H1 (cell line): ENCODE results near the gene MAPK1. TPM values are rescaled to one million over a fixed set of nuclear protein-coding genes. Genes with fewer than 3 reads are reported as not detected.
"Not testable (repeated sequence)": the region's sequence is repeated elsewhere in the genome, so short reads cannot be mapped to it uniquely, and the experiment has no call there.

ENCODE experiments used
- CTCF ChIA-PET: fragments of 300-600 bp; sonication (Branson Sonifier 250); formaldehyde crosslinking; loops from one replicate; lab custom pipeline; 2021; ENCODE audit not compliant: partially characterized antibody; lab: Charles Lee
- POLR2A ChIA-PET: fragments of 300-600 bp; sonication (Branson Sonifier 250); formaldehyde crosslinking; loops from one replicate; lab custom pipeline; 2021; ENCODE audit warnings: inconsistent platforms; ENCODE audit not compliant: partially characterized antibody; lab: Charles Lee
- DNase-seq, 2 experiments: peaks; one replicate each; pipeline versions ENCODE4 v3.0.0 to v3.0.0-alpha.2; 2010 to 2022; ENCODE audit warnings: low spot score in 2 of 2, low read depth in 1 of 2, mixed read lengths in 1 of 2
- FAIRE-seq: peaks from 2 replicates; lab custom pipeline; 2011; peaks lifted over from hg19 to GRCh38; lab: Jason Lieb, UNC
- H2AFZ ChIP-seq: 2 replicates; pipeline ENCODE4 v1.8.1; 2012; ENCODE audit warnings: low read length, inconsistent platforms
- H2AK5ac ChIP-seq: 2 replicates; pipeline ENCODE4 v1.6.1; 2013; ENCODE audit warnings: low read depth, low read length
- H2BK120ac ChIP-seq: replicated peaks from 2 replicates; pipeline ENCODE3; 2013; ENCODE audit warnings: low read depth, low read length, inconsistent platforms
- H2BK12ac ChIP-seq: 2 replicates; pipeline ENCODE4 v1.6.1; 2013; ENCODE audit warnings: low read depth, low read length
- H2BK15ac ChIP-seq: 2 replicates; pipeline ENCODE4 v1.6.1; 2013; ENCODE audit warnings: low read length
- H2BK20ac ChIP-seq: 2 replicates; pipeline ENCODE4 v1.6.1; 2013; ENCODE audit warnings: low read length
- H2BK5ac ChIP-seq: 2 replicates; pipeline ENCODE4 v1.6.1; 2013; ENCODE audit warnings: low read depth, low read length
- H3K14ac ChIP-seq: 2 replicates; pipeline ENCODE4 v1.6.1; 2013; ENCODE audit warnings: inconsistent platforms; ENCODE audit not compliant: insufficient read length
- H3K18ac ChIP-seq: 2 replicates; pipeline ENCODE4 v1.6.1; 2013; ENCODE audit warnings: low read length; ENCODE audit errors: extremely low read depth
- H3K23ac ChIP-seq: 2 replicates; pipeline ENCODE4 v1.6.1; 2013; ENCODE audit warnings: inconsistent platforms; ENCODE audit not compliant: insufficient read length
- H3K23me2 ChIP-seq: 2 replicates; pipeline ENCODE4 v1.6.1; 2013; ENCODE audit warnings: low read depth, low read length
- H3K27ac ChIP-seq: 2 replicates; pipeline ENCODE4 v1.6.1; 2011; ENCODE audit warnings: low read depth, low read length, inconsistent platforms
- H3K27me3 ChIP-seq, 4 experiments: replicated peaks in 1 of 4; 1 replicate in 1 of 4; 2 replicates in 3 of 4; pipeline versions ENCODE4 v1.6.1 to v1.8.1; 2011 to 2013; ENCODE audit warnings: low read length in 3 of 4, mild to moderate bottlenecking in 3 of 4, inconsistent platforms in 2 of 4, mixed read lengths in 2 of 4, moderate library complexity in 1 of 4; ENCODE audit not compliant: control insufficient read depth in 3 of 4, insufficient read depth in 3 of 4; ENCODE audit errors: extremely low read depth in 1 of 4
- H3K36me3 ChIP-seq, 4 experiments: 2 replicates each; pipeline versions ENCODE4 v1.6.1 to v1.8.1; 2011 to 2013; ENCODE audit warnings: mild to moderate bottlenecking in 4 of 4, low read length in 3 of 4, moderate library complexity in 2 of 4, control low read depth in 1 of 4, inconsistent platforms in 1 of 4; ENCODE audit not compliant: insufficient read depth in 4 of 4, control insufficient read depth in 2 of 4
- H3K4ac ChIP-seq: replicated peaks from 2 replicates; pipeline ENCODE3; 2013; ENCODE audit warnings: low read length, low read depth, mixed read lengths, inconsistent platforms; ENCODE audit not compliant: insufficient read length
- H3K4me1 ChIP-seq, 4 experiments: replicated peaks in 1 of 4; 1 replicate in 1 of 4; 2 replicates in 3 of 4; pipeline versions ENCODE4 v1.6.1 to v1.8.1; 2011 to 2013; ENCODE audit warnings: low read length in 3 of 4, inconsistent platforms in 2 of 4, mixed read lengths in 1 of 4; ENCODE audit not compliant: insufficient read depth in 4 of 4, control insufficient read depth in 3 of 4
- H3K4me2 ChIP-seq, 2 experiments: 2 replicates each; pipeline versions ENCODE4 v1.6.1 to v1.8.1; 2011 to 2013; ENCODE audit warnings: low read depth in 2 of 2, low read length in 2 of 2, control low read depth in 1 of 2, inconsistent platforms in 1 of 2, mild to moderate bottlenecking in 1 of 2; ENCODE audit not compliant: insufficient read depth in 1 of 2
- H3K4me3 ChIP-seq, 4 experiments: fragments of 200-600, 300-600 bp in 1 of 4; sonication (generic), shearing (Covaris generic), sonication (Bioruptor Twin) in 1 of 4; 2 replicates each; pipeline versions ENCODE4 v1.5.1 to v1.8.1; 2011 to 2016; ENCODE audit warnings: low read length in 4 of 4, low read depth in 3 of 4, control low read depth in 2 of 4, inconsistent platforms in 2 of 4, mild to moderate bottlenecking in 2 of 4, mixed read lengths in 1 of 4, moderate library complexity in 1 of 4; ENCODE audit not compliant: insufficient read depth in 2 of 4; ENCODE audit errors: extremely low read depth in 1 of 4
- H3K56ac ChIP-seq: replicated peaks from 2 replicates; pipeline ENCODE3; 2013; ENCODE audit warnings: low read depth, mild to moderate bottlenecking, mixed read lengths, low read length, inconsistent platforms; ENCODE audit not compliant: insufficient read length
- H3K79me1 ChIP-seq: 2 replicates; pipeline ENCODE4 v1.6.1; 2013; ENCODE audit warnings: low read depth, low read length, control low read depth
- H3K79me2 ChIP-seq, 2 experiments: 2 replicates each; pipeline versions ENCODE4 v1.6.1 to v1.8.1; 2012 to 2013; ENCODE audit warnings: low read length in 2 of 2, mild to moderate bottlenecking in 2 of 2, inconsistent platforms in 1 of 2; ENCODE audit not compliant: insufficient read depth in 2 of 2, control insufficient read depth in 1 of 2
- H3K9ac ChIP-seq, 4 experiments: replicated peaks in 1 of 4; 1 replicate in 1 of 4; 2 replicates in 3 of 4; pipeline versions ENCODE4 v1.6.1 to v1.8.1; 2011 to 2013; ENCODE audit warnings: low read depth in 3 of 4, low read length in 3 of 4, control low read depth in 2 of 4, mild to moderate bottlenecking in 2 of 4, moderate library complexity in 2 of 4, inconsistent platforms in 1 of 4; ENCODE audit errors: extremely low read depth in 1 of 4
- H3K9me3 ChIP-seq, 2 experiments: 2 replicates each; pipeline versions ENCODE4 v1.6.1 to v1.8.1; 2012 to 2013; ENCODE audit warnings: mild to moderate bottlenecking in 2 of 2, moderate library complexity in 2 of 2, control low read depth in 1 of 2, inconsistent platforms in 1 of 2, low read depth in 1 of 2, low read length in 1 of 2, mixed read lengths in 1 of 2; ENCODE audit not compliant: insufficient read depth in 2 of 2
- H4K20me1 ChIP-seq, 2 experiments: replicated peaks in 1 of 2; 2 replicates each; pipeline versions ENCODE3 to v1.8.1; 2011 to 2013; ENCODE audit warnings: inconsistent platforms in 2 of 2, low read length in 2 of 2, mild to moderate bottlenecking in 1 of 2; ENCODE audit not compliant: insufficient read depth in 2 of 2, control insufficient read depth in 1 of 2
- H4K5ac ChIP-seq: 2 replicates; pipeline ENCODE4 v1.6.1; 2013; ENCODE audit warnings: low read length, low read depth, mixed read lengths, inconsistent platforms; ENCODE audit not compliant: insufficient read length
- H4K8ac ChIP-seq: 2 replicates; pipeline ENCODE4 v1.8.0; 2013; ENCODE audit warnings: mild to moderate bottlenecking, moderate library complexity, low read length, inconsistent platforms; ENCODE audit not compliant: insufficient read depth; ENCODE audit errors: extremely low read depth
- H4K91ac ChIP-seq: replicated peaks from 2 replicates; pipeline ENCODE3; 2013; ENCODE audit warnings: low read length, mixed read lengths, inconsistent platforms; ENCODE audit not compliant: insufficient read length
- WGBS, 2 experiments: shearing (Covaris generic) in 1 of 2; methylation state at CpG; one replicate each; pipeline versions ENCODE4 v1.1.6 to v1.1.7; 2013 to 2015; ENCODE audit warnings: low lambda C conversion rate in 2 of 2, mixed read lengths in 2 of 2, inconsistent platforms in 1 of 2, low coverage in 1 of 2, missing lambda C conversion rate in 1 of 2; ENCODE audit not compliant: insufficient replicate concordance in 2 of 2, insufficient coverage in 1 of 2, insufficient read length in 1 of 2; ENCODE audit errors: extremely low coverage in 1 of 2, missing lambda C conversion rate in 1 of 2; 5-methylcytosine and 5-hydroxymethylcytosine counted together
- polyA plus RNA-seq, 7 experiments: library from polyadenylated mRNA; depleted of rRNA in 3 of 7; stranded (reverse) in 5 of 7; unstranded in 2 of 7; fragments of >200 nt in 5 of 7; fragments of 200-250 nt in 2 of 7; gene quantifications; 1 replicate in 5 of 7; 2 replicates in 1 of 7; 4 replicates in 1 of 7; pipeline versions ENCODE4 v1.2.1 to v1.2.3, GENCODE V29; 2011 to 2013; ENCODE audit warnings: missing spikeins in 2 of 7, mixed read lengths in 2 of 7
- total RNA-seq: library from RNA; stranded (reverse); fragmentation: NEBNext Ultra II Directional; extraction: Animal tissue kit (Norgen Biotek cat#: 25700); gene quantifications from 2 replicates; pipeline ENCODE4 v1.2.1, GENCODE V29; 2021

The MAPK1 gene
- total and polyA plus RNA-seq, 2 of the 8 experiments (the other 6 are each of a cell fraction or from before 2014, with no cell fraction given), result 28.1 to 101 TPM

DNA sequence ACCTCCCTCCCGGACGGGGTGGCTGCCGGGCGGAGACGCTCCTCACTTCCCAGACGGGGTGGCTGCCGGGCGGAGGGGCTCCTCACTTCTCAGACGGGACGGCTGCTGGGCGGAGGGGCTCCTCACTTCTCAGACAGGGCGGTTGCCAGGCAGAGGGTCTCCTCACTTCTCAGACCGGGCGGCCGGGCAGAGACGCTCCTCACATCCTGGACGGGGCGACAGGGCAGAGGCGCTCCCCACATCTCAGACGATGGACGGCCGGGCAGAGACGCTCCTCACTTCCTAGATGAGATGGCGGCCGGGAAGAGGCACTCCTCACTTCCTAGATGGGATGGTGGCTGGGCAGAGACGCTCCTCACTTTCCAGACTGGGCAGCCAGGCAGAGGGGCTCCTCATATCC, 16.5 kb upstream of the MAPK1 start:
- CTCF ChIA-PET, H3K23me2 ChIP-seq, H3K14ac ChIP-seq, H3K27ac ChIP-seq, DNase-seq, H2AFZ ChIP-seq, H3K56ac ChIP-seq, H3K79me1 ChIP-seq, H3K4me3 ChIP-seq, H2BK15ac ChIP-seq, POLR2A ChIA-PET, H2AK5ac ChIP-seq, H2BK20ac ChIP-seq, H3K23ac ChIP-seq, H3K9me3 ChIP-seq, FAIRE-seq, H4K20me1 ChIP-seq, H2BK12ac ChIP-seq, H2BK120ac ChIP-seq, H2BK5ac ChIP-seq, H3K4me2 ChIP-seq, H3K79me2 ChIP-seq, H3K9ac ChIP-seq, H3K18ac ChIP-seq, H3K4ac ChIP-seq, H4K5ac ChIP-seq, H4K8ac ChIP-seq, H3K27me3 ChIP-seq, H3K4me1 ChIP-seq, H3K36me3 ChIP-seq, H4K91ac ChIP-seq: not testable (repeated sequence)
- 96% methylated on average over 8 of the region's 26 CpGs; no CpG with 5 or more reads in 1 of the 2 experiments for WGBS, 2 experiments

DNA sequence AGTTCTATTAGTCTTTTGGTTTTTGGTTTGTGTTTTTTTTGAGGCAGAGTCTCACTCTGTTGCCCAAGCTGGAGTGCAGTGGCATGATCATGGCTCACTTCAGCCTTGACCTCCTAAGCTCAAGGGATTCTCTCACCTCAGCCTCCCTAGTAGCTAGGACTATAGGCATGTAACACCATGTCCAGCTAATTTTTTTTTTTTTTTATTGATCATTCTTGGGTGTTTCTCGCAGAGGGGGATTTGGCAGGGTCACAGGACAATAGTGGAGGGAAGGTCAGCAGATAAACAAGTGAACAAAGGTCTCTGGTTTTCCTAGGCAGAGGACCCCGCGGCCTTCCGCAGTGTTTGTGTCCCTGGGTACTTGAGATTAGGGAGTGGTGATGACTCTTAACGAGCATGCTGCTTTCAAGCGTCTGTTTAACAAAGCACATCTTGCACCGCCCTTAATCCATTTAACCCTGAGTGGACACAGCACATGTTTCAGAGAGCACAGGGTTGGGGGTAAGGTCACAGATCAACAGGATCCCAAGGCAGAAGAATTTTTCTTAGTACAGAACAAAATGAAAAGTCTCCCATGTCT, 15.4 kb upstream of the MAPK1 start:
- H3K56ac ChIP-seq, H3K14ac ChIP-seq, H4K91ac ChIP-seq, H2BK120ac ChIP-seq, H2AK5ac ChIP-seq, H3K79me1 ChIP-seq, H3K4me2 ChIP-seq, H4K20me1 ChIP-seq, H3K4me3 ChIP-seq, H2AFZ ChIP-seq, H2BK15ac ChIP-seq, H2BK12ac ChIP-seq, H3K36me3 ChIP-seq, H3K4me1 ChIP-seq, H3K18ac ChIP-seq, H3K4ac ChIP-seq, H4K8ac ChIP-seq, H3K27ac ChIP-seq, H2BK20ac ChIP-seq, H4K5ac ChIP-seq, FAIRE-seq, H3K9ac ChIP-seq, H3K23ac ChIP-seq, H3K9me3 ChIP-seq, H2BK5ac ChIP-seq, DNase-seq, H3K23me2 ChIP-seq, H3K79me2 ChIP-seq, CTCF ChIA-PET, H3K27me3 ChIP-seq, POLR2A ChIA-PET: not testable (repeated sequence)
- WGBS, 2 experiments, result no CpG with 5 or more reads among the region's 7 CpGs
